NOMO-1 (cell line): ENCODE data around the gene TAF11L14.
A peak's percentile ranks its signal among the peaks of the same experiment; 100 is the strongest.
"Not testable (repeated sequence)": the region's sequence is repeated elsewhere in the genome, so short reads cannot be mapped to it uniquely, and the experiment has no call there.

ENCODE experiments used
- DNase-seq, 2 experiments: peaks; one replicate each; lab custom pipeline; 2025; ENCODE audit not compliant: unreplicated experiment in 2 of 2; lab: John Stamatoyannopoulos, UW

Gene TAF11L14

DNA sequence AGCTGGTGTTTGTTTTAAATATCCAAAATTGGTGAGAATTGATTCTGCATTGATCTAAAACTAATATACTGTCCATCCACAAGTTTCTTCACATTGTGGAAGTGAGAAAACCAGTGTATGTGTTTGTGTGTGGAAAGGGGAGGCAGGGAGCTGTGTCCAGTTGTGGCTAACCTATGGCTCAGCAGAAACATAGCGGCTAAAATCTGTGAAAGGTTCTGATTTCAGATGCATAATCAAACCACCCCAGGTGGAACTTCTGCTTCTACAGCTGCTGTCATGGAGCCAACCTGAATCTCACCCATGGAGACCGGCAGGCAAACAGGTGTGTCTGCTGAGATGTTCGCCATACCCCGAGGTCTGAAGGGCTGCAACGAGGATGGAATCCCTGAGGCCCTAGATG, at the start of gene TAF11L14:
TAF11L14 (plus strand) TSS at position 301 of the 400 bp plus-strand sequence.
- no peak for DNase-seq

DNA sequence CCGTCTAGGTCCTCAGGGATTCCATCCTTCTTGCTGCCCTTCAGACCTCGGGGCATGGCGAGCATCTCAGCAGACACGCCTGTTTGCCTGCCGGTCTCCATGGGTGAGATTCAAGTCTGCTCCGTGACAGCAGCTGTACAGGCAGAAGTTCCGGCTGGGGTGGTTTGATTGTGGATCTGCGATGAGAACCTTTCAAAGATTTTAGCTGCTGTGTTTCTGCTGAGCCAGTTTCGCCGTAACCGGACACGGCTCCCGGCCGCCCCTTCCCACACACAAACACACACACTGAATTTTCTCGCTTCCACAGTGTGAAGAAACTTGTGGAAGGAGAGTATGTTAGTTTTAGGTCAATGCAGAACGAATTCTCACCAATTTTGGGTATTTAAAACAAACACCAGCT, 48.6 kb upstream of the TAF11L14 start, which contains the start of gene TAF11L7:
TAF11L7 (minus strand) TSS at position 101 of the 400 bp plus-strand sequence.
- not testable (repeated sequence) for DNase-seq

GRCh38 chr5:17590860-17591259, 43.4 kb upstream of the TAF11L14 start, which contains the start of gene TAF11L8:
TSS of gene TAF11L8 (minus strand) at chr5:17590960.
- DNase-seq = not testable (repeated sequence)

- DNase-seq = not testable (repeated sequence)
These were observed 40.0 kb upstream of the TAF11L14 start, which contains the start of gene TAF11L9 for GRCh38 chr5:17594255-17594654. TSS of gene TAF11L9 (minus strand) at chr5:17594394.

DNA sequence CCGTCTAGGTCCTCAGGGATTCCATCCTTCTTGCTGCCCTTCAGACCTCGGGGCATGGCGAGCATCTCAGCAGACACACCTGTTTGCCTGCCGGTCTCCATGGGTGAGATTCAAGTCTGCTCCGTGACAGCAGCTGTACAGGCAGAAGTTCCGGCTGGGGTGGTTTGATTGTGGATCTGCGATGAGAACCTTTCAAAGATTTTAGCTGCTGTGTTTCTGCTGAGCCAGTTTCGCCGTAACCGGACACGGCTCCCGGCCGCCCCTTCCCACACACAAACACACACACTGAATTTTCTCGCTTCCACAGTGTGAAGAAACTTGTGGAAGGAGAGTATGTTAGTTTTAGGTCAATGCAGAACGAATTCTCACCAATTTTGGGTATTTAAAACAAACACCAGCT, 36.5 kb upstream of the TAF11L14 start, which contains the start of gene TAF11L10:
TAF11L10 (minus strand) TSS at position 101 of the 400 bp plus-strand sequence.
- not testable (repeated sequence) for DNase-seq

DNA sequence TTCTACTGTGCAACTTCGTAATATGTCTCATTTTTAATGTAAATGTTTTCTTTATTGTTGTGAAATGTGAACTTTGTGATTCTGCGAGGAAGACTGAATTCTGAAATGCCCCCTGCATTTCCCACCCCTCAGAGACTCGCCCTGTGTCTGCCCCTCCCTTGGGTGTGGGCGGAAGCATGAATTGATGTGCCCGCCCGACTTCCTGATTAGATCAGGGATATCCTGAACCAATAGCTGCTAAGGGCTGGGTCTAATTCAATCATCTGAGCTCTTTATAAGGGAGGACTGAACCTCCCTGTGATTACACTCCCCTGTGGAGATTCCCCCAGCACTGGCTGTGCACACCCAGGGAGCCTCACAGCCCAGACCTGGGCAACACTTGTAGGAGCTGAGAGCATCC, 30.4 kb upstream of the TAF11L14 start, which contains the start of gene TAF11L11:
TAF11L11 (plus strand) TSS at position 304 of the 400 bp plus-strand sequence.
- DNase-seq = not testable (repeated sequence)

DNA sequence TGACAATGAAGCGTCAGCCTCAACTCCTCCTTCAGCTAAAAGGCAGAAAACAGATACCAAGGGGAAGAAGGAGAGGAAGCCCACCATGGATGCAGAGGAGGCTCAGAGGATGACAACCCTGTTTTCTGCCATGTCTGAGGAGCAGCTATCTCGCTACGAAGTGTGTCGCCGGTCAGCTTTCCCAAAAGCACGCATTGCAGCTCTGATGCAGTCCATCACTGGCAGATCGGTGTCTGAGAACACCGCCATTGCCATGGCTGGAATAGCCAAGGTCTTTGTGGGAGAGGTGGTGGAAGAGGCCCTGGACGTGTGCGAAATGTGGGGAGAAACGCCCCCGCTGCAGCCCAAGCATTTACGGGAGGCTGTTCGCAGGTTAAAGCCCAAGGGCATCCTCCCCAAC, 29.3 kb upstream of the TAF11L14 start:
- no peak for DNase-seq

DNA sequence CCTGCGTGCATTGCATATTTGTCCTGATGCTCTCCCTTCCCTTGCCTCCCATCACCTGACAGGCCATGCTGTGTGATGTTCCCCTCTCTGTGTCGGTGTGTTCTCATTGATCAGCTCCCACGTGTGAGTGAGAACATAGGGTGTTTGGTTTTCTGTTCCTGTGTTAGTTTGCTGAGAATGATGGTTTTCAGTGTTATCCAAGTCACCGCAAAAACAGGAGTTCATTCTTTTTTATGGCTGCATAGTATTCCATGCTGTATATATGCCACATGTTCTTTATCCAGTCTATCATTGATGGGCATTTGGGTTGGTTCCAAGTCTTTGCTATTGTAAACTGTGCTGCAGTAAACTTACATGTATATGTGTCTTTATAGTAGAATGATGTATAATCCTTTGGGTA, 26.8 kb upstream of the TAF11L14 start:
- DNase-seq = not testable (repeated sequence)

GRCh38 chr5:17610092-17610491, 24.2 kb upstream of the TAF11L14 start, which contains the start of gene TAF11L12:
TSS of gene TAF11L12 (plus strand) at chr5:17610392.
- not testable (repeated sequence) for DNase-seq

- no peak for DNase-seq
These were observed 19.2 kb upstream of the TAF11L14 start for GRCh38 chr5:17614872-17615605.

DNA sequence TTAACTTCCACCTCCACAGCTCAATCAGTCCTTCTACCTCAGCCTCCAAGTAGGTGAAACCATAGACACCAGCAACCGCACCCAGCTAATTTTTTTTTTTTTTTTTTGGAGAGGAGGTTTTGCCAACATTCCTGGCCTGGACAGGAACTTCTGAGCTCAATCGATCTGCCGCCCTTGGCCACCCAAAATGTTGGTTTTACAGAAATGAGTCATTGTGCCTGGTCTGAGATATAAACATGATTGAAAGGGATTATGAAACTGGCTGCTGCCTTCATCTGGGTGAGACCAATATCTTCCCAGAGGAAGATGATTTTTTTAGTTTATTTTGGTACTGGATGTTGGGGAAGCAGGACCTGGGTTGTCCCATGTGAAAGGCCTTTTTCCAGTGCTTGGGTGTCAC, 14.9 kb upstream of the TAF11L14 start:
- no peak for DNase-seq

DNA sequence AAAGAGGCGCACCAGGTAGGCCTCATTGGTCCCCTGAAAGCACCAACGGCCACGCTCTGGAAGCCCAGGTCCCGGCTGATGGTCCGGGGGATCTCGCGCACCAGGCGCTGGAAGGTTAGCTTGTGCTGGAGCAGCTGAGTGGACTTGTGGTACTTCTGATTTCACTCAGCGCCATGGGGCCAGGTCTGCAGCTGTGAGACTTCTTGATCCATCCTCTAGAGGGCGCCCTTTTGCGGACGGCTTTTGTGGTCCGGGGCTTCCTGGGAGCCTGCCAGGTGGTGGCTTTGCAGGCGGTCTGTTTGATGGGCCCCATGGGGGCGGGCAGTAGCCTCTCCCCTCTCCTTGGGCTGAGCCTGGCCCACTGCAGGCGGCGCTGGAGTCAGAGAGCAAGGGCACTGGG, 13.6 kb upstream of the TAF11L14 start:
- DNase-seq = no peak

DNA sequence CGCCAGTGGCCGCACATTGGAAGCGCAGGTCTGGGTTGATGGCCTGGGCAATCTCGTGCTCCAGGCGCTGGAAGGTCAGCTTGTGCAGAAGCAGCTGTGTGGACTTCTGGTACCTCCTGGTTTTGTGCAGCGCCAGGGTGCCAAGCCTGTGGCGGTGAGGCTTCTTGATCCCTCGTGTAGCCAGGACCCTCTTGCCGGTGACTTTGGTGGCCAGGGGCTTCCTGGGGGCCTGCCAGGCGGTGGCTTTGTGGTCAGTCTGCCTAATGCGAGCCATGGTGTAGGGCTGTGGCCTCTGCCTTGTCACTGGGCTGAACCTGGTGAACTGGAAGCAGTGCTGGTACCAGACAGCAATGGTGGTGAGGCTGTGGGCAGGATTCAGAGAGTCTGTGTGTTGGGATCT, 8.6 kb upstream of the TAF11L14 start:
- no peak for DNase-seq

DNA sequence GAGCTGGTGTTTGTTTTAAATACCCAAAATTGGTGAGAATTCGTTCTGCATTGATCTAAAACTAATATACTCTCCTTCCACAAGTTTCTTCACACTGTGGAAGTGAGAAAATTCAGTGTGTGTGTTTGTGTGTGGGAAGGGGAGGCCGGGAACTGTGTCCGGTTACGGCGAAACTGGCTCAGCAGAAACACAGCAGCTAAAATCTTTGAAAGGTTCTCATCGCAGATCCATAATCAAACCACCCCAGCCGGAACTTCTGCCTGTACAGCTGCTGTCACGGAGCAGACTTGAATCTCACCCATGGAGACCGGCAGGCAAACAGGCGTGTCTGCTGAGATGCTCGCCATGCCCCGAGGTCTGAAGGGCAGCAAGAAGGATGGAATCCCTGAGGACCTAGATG, 2.5 kb upstream of the TAF11L14 start, which contains the start of gene TAF11L13:
TAF11L13 (plus strand) TSS at position 301 of the 400 bp plus-strand sequence.
- DNase-seq = not testable (repeated sequence)

DNA sequence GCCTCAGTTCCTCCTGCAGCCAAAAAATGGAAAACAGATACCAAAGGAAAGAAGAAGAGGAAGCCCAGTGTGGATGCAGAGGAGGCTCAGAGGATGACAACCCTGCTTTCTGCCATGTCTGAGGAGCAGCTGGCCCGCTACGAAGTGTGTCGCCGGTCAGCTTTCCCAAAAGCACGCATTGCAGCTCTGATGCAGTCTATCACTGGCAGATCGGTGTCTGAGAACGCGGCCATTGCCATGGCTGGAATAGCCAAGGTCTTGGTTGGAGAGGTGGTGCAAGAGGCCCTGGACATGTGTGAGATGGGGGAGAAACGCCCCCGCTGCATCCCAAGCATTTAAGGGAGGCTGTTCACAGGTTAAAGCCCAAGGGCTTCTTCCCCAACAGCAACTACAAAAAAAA, 15.0 kb downstream of the TAF11L14 start:
- DNase-seq = not testable (repeated sequence)

GRCh38 chr5:17655201-17655759, 21.0 kb downstream of the TAF11L14 start:
- DNase-seq = not testable (repeated sequence)

GRCh38 chr5:17655921-17656320, 21.7 kb downstream of the TAF11L14 start:
- DNase-seq = no peak

GRCh38 chr5:17663182-17663581, 28.9 kb downstream of the TAF11L14 start:
- no peak for DNase-seq

DNA sequence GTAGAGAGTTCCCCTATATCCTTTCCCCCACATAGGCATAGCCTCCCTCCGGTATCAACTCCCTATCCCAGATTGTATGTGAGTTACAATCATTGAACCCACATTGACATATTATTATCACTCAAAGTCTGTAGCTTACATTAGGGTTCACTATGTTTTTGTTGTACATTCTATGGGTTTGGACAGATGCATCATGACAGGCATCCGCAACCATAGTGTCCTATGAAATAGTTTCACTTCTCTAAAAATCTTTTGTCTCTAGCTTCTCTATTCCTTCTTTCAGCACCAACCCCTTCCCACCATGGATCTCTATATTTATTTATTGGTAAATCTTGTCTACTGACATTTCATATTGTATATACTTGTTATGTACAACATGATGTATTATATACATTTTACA, 31.6 kb downstream of the TAF11L14 start:
- DNase-seq = peak; percentile 83 to 96

DNA sequence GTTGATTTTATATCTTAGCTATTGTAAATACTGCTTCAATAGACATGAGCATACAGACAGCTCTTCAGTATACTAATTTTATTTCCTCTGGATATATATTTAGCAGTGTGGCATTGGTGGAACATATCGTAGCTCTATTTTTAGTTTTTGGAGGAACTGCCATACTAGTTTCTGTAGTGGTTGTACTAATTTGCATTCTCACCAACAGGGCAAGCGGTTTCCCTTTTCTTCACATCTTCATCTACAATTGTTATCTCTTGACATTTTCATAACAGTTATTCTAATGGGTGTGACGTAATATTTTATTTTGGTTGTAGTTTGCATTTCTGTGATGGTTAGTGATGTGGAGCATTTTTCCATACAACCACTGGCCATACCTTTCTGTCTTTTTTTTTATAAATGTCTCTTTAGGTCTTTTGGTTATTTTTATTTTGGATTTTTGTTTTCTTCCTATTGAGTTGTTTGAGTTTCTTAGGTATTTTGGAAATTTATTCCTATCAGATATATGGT, 32.5 kb downstream of the TAF11L14 start:
- peak; percentile 55 to 69 for DNase-seq

DNA sequence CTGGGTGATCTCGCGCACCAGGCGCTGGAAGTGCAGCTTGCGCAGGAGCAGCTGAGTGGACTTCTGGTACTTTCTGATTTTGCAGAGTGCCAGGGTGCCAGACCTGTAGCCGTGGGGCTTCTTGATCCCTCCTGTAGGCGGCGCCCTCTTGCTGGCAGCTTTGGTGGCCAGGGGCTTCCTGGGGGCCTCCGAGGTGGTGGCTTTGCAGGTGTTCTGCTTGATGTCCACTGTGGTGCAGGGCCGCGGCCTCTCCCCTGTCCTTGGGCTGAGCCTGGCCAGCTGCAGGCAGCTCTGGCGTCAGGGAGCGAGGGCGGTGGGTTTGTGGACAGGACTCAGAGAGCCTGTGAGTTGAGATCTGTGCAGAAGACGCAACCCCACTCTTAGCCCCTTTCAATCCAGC, 36.1 kb downstream of the TAF11L14 start:
- no peak for DNase-seq
